Esophagus muscularis mucosa (tissue), 4 donors: ENCODE data around the gene FAR2. TPM values are rescaled to one million over a fixed set of nuclear protein-coding genes. Genes with fewer than 3 reads are reported as not detected.
"Not testable (repeated sequence)": the region's sequence is repeated elsewhere in the genome, so short reads cannot be mapped to it uniquely, and the experiment has no call there.

Experiments used
- DNase-seq: peaks from one replicate; pipeline ENCODE4 v3.0.0-alpha.2; 2017; ENCODE audit errors: extremely low spot score
- H3K27ac ChIP-seq, 4 donors: fragments of 200-600 bp; sonication (generic); replicated peaks in 1 of 4; 1 replicate in 3 of 4; 2 replicates in 1 of 4; pipeline ENCODE4 v1.5.1; 2016 to 2019; ENCODE audit warnings: mild to moderate bottlenecking in 1 of 4
- H3K27me3 ChIP-seq, 4 donors: fragments of 200-600 bp; sonication (generic); one replicate each; pipeline versions ENCODE4 v1.5.1 to v1.6.0; 2016 to 2019
- H3K36me3 ChIP-seq, 4 donors: fragments of 200-600 bp; sonication (generic); one replicate each; pipeline ENCODE4 v1.5.1; 2016 to 2019
- H3K4me1 ChIP-seq, 4 donors: fragments of 200-600 bp; sonication (generic); one replicate each; pipeline ENCODE4 v1.5.1; 2016 to 2019
- H3K4me3 ChIP-seq, 4 donors: fragments of 200-600 bp; sonication (generic); 1 replicate in 2 of 4; 2 replicates in 2 of 4; pipeline ENCODE4 v1.5.1; 2016 to 2019; ENCODE audit warnings: mild to moderate bottlenecking in 4 of 4, moderate library complexity in 1 of 4
- H3K9me3 ChIP-seq, 4 donors: fragments of 200-600 bp; sonication (generic); 1 replicate in 3 of 4; 2 replicates in 1 of 4; pipeline ENCODE4 v1.5.1; 2016 to 2019
- EP300 ChIP-seq: sonication (generic); formaldehyde crosslinking; IDR thresholded peaks from one replicate; pipeline ENCODE4 v1.6.1; 2017; ENCODE audit warnings: antibody characterized with exemption
- POLR2A ChIP-seq: fragments of 450-650 bp; IDR thresholded peaks from one replicate; pipeline ENCODE4 v1.6.1; 2017; ENCODE audit warnings: antibody characterized with exemption, moderate library complexity, mild to moderate bottlenecking, low read depth
- POLR2AphosphoS5 ChIP-seq, 2 donors: sonication (generic); formaldehyde crosslinking; IDR thresholded peaks; one replicate each; pipeline ENCODE4 v1.6.1; 2017; ENCODE audit warnings: antibody characterized with exemption in 2 of 2
- WGBS: methylation state at CpG from one replicate; pipeline ENCODE4 v1.1.5; 2018; 5-methylcytosine and 5-hydroxymethylcytosine counted together
- intact Hi-C: fragments of 100-400 bp; cut with DNase I; formaldehyde crosslinking; loops from one replicate; pipeline ENCODE4 v1.15.1; 2023
- total RNA-seq, 4 donors: library from RNA; depleted of rRNA; stranded (reverse); fragments of >200 nt; gene quantifications; one replicate each; pipeline versions ENCODE4 v1.1.0 to v1.2.1, GENCODE V29; 2016
- TF ChIP-seq, protein P1 (sequence below), 3 experiments: fragments of 200-600 bp in 2 of 3; fragments of 450-650 bp in 1 of 3; sonication (generic) in 2 of 3; IDR thresholded peaks; one replicate each; pipeline ENCODE4 v1.5.1; 2017 to 2019; ENCODE audit warnings: antibody characterized with exemption in 3 of 3, mild to moderate bottlenecking in 2 of 3, moderate library complexity in 1 of 3

Gene FAR2
- total RNA-seq, 4 donors from 2014 or later, result 11.6 to 15.0 (median 11.9) TPM

DNA sequence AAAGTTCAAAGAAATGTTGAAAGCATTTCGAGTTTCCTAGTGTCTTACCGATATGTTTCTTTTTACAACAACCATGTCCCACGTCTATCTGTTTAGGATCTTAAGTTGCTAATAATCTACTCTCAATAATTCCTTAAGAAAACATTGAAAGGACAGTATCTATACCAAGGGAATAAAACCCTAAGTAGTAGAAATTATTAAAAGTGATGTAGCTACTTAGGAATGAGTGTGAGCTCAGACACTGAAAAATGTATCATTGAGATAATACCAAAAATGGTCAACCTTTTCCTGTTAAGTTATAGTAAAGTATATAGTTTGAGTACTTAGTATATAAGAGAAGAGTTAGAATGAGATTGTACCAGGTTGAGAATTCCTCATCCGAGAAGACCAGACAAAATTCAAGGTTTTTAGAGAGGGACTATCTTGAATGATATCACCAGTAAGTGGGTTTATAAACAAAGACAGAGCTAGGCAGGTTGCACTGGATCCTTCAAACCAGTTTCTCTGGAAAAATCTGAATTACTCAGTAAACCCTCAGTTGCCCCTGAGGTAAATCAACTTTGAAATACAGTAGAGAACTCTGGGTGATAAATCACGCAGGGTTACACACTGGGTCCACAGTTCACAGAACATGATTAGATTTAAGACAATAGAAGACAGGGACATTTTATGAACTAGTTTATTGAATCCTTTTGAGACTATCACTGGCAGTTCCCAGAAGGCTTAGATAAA, 135.1 kb downstream of the FAR2 start:
- H3K27me3 ChIP-seq, result no peaks in the 10 kb centered on the region
- no peak for TF ChIP-seq EP300
- TF ChIP-seq POLR2AphosphoS5 (IDR thresholded peaks at IDR 0.05), result no peak
- TF ChIP-seq, protein P1, sequence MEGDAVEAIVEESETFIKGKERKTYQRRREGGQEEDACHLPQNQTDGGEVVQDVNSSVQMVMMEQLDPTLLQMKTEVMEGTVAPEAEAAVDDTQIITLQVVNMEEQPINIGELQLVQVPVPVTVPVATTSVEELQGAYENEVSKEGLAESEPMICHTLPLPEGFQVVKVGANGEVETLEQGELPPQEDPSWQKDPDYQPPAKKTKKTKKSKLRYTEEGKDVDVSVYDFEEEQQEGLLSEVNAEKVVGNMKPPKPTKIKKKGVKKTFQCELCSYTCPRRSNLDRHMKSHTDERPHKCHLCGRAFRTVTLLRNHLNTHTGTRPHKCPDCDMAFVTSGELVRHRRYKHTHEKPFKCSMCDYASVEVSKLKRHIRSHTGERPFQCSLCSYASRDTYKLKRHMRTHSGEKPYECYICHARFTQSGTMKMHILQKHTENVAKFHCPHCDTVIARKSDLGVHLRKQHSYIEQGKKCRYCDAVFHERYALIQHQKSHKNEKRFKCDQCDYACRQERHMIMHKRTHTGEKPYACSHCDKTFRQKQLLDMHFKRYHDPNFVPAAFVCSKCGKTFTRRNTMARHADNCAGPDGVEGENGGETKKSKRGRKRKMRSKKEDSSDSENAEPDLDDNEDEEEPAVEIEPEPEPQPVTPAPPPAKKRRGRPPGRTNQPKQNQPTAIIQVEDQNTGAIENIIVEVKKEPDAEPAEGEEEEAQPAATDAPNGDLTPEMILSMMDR (IDR thresholded peaks at IDR 0.05), result no peak
- no peak for TF ChIP-seq POLR2A
- DNase-seq, result no peak
- peaks cover 0 to 9% (median 0%) of the 10 kb centered on the region in 4 donors for H3K36me3 ChIP-seq
- H3K9me3 ChIP-seq, result no peaks in the 10 kb centered on the region
- 89% methylated on average over 5 of the region's 5 CpGs for WGBS
- intact Hi-C loops, result no loop called here
- H3K27ac ChIP-seq, result no peak overlapping the region
- peaks cover 0 to 12% (median 5%) of the 10 kb centered on the region in 4 donors for H3K4me1 ChIP-seq
- H3K4me3 ChIP-seq, result no peak overlapping the region

DNA sequence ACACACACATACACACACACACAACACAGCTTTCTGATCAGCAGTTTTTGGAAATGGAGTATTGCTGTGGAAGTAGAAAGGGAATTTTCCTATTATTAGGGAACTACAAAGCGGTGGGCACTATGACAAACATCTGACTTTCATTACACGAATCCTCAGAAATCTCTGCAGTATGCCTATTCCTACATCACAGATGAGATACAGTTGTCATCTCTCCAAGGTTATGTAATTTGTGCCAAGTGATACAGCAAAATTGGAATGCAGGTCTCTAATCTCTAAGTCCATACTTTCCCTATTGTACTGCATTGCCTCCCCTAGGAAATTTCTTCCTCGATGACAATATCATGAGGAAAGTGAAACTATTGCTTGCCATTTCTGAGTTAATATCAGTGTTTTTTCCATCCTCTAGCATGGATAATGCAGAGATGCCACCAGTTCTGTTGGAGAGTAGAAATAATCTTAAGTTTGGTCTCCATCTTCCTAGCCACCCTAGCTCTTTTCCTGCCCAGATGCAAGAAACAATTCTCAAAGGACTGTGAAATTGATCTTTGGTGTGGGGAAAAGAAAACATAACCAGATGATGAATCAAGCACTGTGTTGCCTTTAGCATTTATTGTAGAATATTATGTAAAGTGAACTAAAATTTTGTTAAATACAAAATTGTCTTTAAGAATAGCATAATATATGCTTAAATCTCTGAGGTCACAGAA, 137.2 kb downstream of the FAR2 start:
- Histone ChIP-seq H3K9me3 (no peaks in the 10 kb centered on the region), H3K4me3 (no peak overlapping the region), H3K27ac (no peak overlapping the region), H3K36me3 (peaks cover 0 to 1% (median 0%) of the 10 kb centered on the region in 4 donors), H3K27me3 (no peaks in the 10 kb centered on the region), H3K4me1 (peaks cover 0 to 8% (median 3%) of the 10 kb centered on the region in 4 donors)
- intact Hi-C loops, result no loop called here
- no peak for DNase-seq
- TF ChIP-seq, protein P1 (IDR thresholded peaks at IDR 0.05), result no peak
- TF ChIP-seq EP300, result no peak
- no peak for TF ChIP-seq POLR2AphosphoS5 (IDR thresholded peaks at IDR 0.05)
- no peak for TF ChIP-seq POLR2A
- 68% methylated on average over 3 of the region's 3 CpGs for WGBS

DNA sequence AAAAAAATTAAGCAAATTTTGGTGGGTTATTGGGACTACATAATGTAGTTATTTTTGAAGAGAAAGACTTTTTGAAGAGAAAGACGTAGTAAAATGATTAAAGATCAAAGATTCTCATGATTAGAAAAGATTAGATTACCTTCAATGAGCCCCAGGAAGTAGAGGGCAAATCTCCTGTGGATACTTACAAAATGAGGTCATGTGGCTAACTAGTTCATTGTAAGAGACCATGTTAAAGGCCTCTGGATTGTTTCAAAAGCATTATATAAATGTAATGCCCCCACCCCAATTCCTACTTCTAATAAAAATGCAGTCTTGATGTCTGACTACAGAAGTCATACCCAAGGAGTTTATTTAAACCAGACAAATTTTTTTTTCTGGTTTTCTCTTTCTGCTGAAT, 138.5 kb downstream of the FAR2 start:
- TF ChIP-seq EP300 (no peak), POLR2A (no peak), POLR2AphosphoS5 (IDR thresholded peaks at IDR 0.05) (no peak)
- TF ChIP-seq, protein P1 (IDR thresholded peaks at IDR 0.05), result no peak
- Histone ChIP-seq H3K4me1 (peaks cover 0 to under 1% (median 0%) of the 10 kb centered on the region in 4 donors), H3K4me3 (no peak overlapping the region), H3K27ac (no peak overlapping the region), H3K27me3 (no peaks in the 10 kb centered on the region), H3K36me3 (no peaks in the 10 kb centered on the region), H3K9me3 (no peaks in the 10 kb centered on the region)
- WGBS, result 97% methylated on average over 1 of the region's 1 CpG
- intact Hi-C loops, result no loop called here
- no peak for DNase-seq

DNA sequence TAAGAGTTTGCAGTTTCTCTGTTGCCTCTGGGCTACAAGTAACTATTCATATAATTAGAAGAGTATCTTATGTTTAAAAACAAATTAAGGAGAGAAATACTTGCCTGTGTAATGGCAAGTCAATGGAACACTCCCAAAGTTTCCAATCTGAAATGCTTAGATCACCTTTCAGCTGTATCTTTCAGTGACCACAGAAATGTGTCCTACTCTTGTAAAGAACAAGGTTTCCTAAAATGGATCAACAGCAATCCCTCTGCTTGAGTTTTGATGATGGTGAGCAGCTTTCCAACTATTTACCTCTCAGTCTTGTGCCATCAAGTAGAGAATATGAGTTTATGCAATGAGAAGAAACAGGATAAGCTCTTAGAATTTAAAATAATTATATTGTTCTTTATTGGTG, 139.0 kb downstream of the FAR2 start:
- Histone ChIP-seq H3K9me3 (no peaks in the 10 kb centered on the region), H3K27ac (no peak overlapping the region), H3K27me3 (no peaks in the 10 kb centered on the region), H3K4me1 (no peaks in the 10 kb centered on the region), H3K4me3 (no peak overlapping the region), H3K36me3 (no peaks in the 10 kb centered on the region)
- intact Hi-C loops, result no loop called here
- no peak for DNase-seq
- no peak for TF ChIP-seq EP300
- TF ChIP-seq, protein P1 (IDR thresholded peaks at IDR 0.05), result no peak
- TF ChIP-seq POLR2A, result no peak
- no peak for TF ChIP-seq POLR2AphosphoS5 (IDR thresholded peaks at IDR 0.05)

DNA sequence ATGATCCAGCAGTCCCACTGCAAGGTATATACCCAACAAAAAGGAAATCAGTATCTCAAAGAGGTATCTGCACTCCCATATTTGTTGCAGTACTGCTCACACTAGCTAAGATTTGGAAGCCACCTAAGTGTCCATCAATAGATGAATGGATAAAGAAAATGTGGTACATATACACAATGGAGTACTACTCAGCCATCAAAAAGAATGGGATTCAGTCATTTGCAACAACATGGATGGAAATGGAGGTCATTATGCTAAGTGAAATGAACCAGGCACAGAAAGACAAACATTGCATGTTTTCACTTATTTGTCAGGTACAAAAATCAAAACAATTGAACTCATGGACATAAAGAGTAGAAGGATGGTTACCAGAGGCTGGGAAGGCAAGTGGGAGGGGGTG, 141.4 kb downstream of the FAR2 start:
- DNase-seq, H3K4me3 ChIP-seq, H3K4me1 ChIP-seq, H3K27me3 ChIP-seq, H3K36me3 ChIP-seq, intact Hi-C loops, H3K9me3 ChIP-seq, H3K27ac ChIP-seq: not testable (repeated sequence)
